Right kidney (tissue), 1 donor: ENCODE data around the gene PEF1.

Experiments used
- DNase-seq: peaks from one replicate; pipeline ENCODE4 v3.0.0-alpha.2; 2016

PEF1 gene

DNA sequence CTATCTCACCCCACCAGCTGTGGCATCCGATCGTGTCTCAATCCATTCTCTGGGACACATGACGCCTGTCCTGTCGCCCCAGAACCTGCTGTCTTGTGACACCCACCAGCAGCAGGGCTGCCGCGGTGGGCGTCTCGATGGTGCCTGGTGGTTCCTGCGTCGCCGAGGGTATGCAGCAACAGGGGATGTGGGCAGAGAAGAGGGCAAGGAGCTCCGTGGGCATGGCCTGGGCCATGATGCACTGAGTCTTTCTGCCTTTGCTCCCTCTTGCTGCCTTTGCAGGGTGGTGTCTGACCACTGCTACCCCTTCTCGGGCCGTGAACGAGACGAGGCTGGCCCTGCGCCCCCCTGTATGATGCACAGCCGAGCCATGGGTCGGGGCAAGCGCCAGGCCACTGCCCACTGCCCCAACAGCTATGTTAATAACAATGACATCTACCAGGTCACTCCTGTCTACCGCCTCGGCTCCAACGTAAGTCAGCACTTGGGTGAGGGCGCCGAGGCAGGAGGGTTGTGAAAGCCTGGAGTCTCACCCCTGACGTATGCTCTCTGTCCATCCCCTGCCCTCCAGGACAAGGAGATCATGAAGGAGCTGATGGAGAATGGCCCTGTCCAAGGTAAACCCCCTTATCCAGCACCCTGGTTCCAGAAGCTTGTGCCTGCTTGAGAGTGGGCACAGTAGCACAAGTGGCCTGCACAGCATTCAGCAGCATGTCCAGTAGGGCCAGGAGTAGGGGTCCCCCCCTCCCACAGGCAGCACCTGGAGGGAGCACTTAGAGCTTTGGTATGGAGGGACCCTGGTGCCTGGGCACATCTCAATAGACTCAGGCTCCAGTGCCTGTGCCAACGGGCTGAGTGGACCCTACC is 59.6 kb downstream of the PEF1 start:
- DNase-seq: no peak

DNA sequence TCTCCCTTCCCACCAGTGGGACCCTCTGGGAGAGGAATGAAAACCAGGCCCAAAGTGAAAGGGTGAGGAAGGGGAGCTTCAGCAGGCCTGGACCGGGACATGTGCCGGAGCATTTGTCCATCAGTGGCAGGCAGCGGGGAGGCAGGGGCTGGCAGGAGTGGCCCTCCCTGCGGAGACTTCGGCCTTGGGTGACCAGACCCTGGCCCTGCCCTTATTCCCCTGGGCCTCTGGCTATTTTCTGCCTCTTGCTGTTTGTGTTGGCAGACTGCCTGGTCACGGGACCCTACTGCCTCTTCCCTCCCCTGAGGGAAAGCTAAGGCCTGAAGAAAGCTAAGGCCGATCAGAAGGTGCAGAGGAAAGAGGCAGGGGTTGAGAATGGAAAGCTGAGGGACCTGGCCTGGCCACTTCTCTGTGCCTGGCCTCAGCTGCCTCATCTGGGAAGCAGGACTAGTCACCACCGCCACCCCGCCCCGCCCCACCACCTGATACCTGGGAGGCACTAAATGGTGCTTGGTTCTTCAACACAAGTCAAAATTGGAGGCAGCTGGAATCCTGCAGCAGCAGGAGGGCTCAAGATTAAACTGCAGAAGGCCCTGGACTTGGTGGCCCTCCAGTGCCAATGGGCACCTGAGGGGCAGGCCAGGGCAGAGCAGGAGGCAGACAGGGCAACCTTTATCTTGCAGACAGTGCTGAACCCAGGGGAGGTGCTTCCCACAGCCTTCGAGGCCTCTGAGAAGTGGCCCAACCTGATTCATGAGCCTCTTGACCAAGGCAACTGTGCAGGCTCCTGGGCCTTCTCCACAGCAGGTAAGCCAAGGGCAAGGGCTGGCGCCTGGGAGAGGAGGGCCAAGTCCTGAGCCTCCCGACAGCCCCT is 60.4 kb downstream of the PEF1 start:
- peak; percentile 62 for DNase-seq

DNA sequence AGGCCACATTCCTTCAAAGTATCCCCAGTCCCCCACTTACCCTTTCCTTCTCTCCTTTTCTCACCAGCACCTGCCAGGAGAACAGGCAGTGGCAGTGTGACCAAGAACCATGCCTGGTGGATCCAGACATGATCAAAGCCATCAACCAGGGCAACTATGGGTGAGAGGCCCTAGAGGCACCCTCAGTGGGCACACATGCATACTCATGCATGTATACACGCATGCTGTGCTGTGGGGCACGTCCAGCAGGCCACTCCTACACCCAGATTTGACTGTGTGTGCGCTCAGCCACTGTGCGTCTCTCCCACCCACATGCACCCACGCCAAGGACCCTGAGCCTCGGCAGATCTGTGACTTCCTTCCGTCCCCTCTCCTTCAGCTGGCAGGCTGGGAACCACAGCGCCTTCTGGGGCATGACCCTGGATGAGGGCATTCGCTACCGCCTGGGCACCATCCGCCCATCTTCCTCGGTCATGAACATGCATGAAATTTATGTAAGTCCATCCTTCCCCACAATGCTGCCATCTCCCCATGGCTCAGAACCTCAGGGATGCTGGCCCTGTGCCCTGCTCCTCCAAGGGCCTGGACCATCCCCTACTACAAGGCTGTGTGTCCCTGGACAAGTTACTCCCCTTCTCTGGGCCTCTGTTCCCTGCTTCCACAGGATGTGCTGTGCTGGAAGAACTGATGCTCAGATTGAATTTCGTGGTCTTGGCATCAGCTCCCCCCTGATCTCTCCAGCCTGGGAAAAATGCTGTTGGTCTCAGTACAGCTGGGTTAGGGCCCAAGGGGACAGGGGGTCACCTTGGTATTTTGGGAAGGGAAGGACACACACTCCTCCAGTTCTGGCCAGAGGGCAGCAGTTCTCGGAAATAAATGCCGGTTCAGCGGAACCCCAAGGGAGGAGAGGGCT is 61.3 kb downstream of the PEF1 start:
- no peak for DNase-seq

DNA sequence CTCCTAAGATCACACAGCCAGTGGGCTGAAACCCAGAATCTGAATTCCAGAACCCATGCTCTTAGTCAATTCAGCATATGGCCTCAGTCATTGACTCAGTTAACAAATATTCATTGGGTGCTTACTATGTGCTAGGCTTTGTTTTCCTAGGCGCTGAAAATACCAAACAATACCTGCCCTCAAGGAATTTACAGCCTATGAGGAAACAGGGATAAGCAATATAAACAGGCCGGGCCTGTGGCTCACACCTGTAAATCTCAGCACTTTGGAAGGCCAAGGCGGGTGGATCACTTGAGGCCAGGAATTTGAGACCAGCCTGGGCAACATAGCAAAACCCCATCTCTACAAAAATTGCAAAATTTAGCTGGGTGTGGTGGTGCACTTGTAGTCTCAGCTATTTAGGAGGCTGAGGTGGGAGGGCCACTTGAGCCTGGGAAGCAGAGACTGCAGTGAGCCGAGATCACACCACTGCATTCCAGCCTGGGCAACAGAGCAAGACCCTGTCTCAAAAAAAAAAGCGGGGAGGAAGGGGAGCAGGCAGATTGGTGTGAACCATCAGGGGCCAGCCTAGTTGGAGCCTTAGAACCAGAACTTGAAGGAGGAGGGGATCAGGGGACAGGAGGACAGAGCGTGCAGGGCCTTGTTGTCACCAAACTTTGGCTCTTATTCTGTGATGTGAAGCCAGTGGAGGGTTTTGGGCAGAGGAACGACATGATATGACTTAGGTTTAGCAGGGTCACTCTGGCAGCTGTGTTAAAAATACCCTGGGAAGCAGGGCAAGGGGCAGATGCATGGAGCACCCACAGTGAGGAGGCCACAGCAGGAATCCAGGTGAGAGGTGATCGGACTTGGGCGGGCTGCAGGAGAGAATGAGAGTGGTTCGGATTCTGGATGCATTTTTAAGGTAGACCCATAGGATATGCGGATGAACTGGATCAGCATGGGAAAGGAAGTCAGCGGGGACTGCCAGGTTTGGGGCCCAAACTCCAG is 62.6 kb downstream of the PEF1 start:
- no peak for DNase-seq

DNA sequence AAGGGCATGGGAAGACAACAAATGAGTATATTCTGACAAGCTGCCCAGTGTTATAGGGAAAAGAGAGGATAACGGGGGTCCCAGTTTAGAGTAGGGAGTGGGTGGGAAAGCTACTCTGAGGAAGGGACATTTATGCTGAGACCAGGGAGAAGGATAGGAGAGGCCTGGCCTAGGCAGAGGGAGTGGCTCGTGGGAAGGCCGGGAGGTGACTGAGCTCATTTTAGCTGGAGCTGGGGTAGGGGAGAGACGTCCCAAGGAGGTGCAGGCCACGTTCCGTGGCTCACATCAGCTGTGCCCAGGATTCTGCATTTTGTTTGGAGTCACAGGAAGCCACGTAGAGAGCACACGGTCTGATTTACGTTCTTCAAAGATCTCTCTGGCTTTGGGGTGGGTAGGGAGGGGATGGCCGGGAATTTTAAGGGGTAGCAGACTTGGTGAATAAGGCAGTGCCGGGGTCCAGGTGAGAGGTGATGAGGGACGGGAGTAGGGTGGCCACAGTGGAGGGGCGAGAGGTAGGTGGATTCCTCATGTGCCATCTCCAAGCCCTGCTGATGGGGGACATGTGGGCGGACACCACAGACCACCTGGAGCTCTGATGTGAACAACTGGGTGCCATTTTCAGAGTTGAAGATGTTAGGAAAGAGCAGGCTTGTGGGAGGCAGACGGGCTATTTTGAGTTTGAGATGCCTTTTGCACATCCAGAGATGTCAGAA is 63.6 kb downstream of the PEF1 start:
- no peak for DNase-seq

DNA sequence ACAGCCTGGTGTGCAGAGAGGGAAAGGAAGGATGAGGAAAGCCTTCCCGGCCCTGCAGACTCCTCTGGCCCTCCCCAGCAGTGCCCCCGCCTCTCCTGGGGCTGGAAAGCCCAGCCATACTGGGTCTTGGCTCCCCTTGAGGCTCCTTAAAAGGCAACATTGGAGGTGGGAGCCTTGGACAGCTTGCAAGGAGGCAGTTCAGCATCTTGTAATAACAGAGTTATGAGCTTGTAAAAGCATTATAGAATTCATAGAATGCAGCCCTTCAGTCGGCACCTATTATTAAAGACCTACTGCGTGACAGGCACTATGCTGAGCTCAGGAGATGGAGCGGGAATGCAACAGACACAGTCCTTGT is 64.2 kb downstream of the PEF1 start:
- no peak for DNase-seq
